Measurements from ENCODE around the gene SLC52A3. TPM values are rescaled to one million over a fixed set of nuclear protein-coding genes. Genes with fewer than 3 reads are reported as not detected.
"Not testable (repeated sequence)": the region's sequence is repeated elsewhere in the genome, so short reads cannot be mapped to it uniquely, and the experiment has no call there.

SLC52A3 gene
- total and polyA plus RNA-seq, 2 of the 13 experiments (the other 11 are each of a cell fraction or from before 2014, with no cell fraction given): 0.03 TPM; not detected in 1

GRCh38 chr20:724797-725196, 43.5 kb downstream of the SLC52A3 start:
- BruUV-seq (replicated peaks); H3K9me3 ChIP-seq (ENCODE audit: low read length); H3K9ac ChIP-seq (ENCODE audit: insufficient read depth, low read depth, low read length); in situ Hi-C loops (cut with HindIII; ENCODE audit: extremely low pct_ligation_motif_present, low pct_unique_long_range_greater_than_20kb); H3K4me3 ChIP-seq (replicated peaks in 1 of 3; ENCODE audit: insufficient read depth in 1 of 3, low read depth in 2 of 3, low read length in 3 of 3); H3K36me3 ChIP-seq (replicated peaks in 1 of 2; ENCODE audit: control insufficient read depth in 1 of 2, insufficient read depth in 2 of 2, low read length in 2 of 2); intact Hi-C loops (cut with micrococcal nuclease; ENCODE audit: unreplicated experiment); DNase-seq (ENCODE audit: low spot score); H2AFZ ChIP-seq (ENCODE audit: low read length); H3K4me1 ChIP-seq (ENCODE audit: insufficient read depth, low read length); H3K27ac ChIP-seq (ENCODE audit: extremely low read length, insufficient read depth, low read length); FAIRE-seq; ATAC-seq; POLR2A ChIA-PET; H4K20me1 ChIP-seq (ENCODE audit: insufficient read depth, low read length); H3K79me2 ChIP-seq (ENCODE audit: insufficient read depth, low read length); CTCF ChIA-PET (ENCODE audit: low intra/inter-chr PET ratio, low total read pairs); H3K4me2 ChIP-seq (ENCODE audit: low read depth, low read length): not testable (repeated sequence)
- TF ChIP-seq ZNF629 (CRISPR knock-in tag; conservative IDR thresholded peaks at IDR 0.05): peak; percentile 91
- TF ChIP-seq ZMYM3 (CRISPR knock-in tag; IDR thresholded peaks at IDR 0.05): peak; percentile 53; the same call in 1 of the 2 replicates
- peak; percentile 58; the same call in 1 of the 2 replicates for TF ChIP-seq ZNF768 (CRISPR knock-in tag; IDR thresholded peaks at IDR 0.05)
- peaks cover 13 to 83% of the 10 kb centered on the region in 2 experiments; a peak in 4 of 5 replicates for H3K27me3 ChIP-seq (ENCODE audit: control insufficient read depth in 1 of 2, insufficient read depth in 2 of 2, low read length in 2 of 2)
- WGBS (ENCODE audit: low lambda C conversion rate): 18% methylated on average over 7 of the region's 7 CpGs

DNA sequence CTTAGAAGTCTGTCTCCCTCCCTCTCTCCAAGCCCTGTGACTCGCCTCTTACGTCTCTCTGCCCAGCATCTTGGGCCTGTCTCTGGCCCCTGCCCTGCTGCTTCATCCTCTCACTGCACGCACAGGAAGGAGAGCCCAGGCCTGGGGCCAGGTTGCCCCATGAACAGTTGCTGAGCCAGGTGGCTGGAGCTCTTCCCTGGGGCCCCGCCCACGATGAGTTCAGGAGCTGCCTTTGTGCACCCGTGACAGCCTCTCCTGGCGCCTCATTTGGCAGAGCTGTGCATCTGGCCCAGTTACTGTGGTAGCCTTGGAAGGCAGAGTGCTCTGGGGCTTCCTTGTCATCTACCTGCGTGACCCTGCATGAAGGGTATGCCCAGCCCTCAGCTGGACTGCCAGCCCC, 44.5 kb downstream of the SLC52A3 start:
- no TSS peak for BruUV-seq (replicated peaks)
- no peaks in the 10 kb centered on the region for H3K79me2 ChIP-seq (ENCODE audit: insufficient read depth, low read length)
- no peak overlapping the region for H3K27ac ChIP-seq (ENCODE audit: extremely low read length, insufficient read depth, low read length)
- no peak overlapping the region for H3K9ac ChIP-seq (ENCODE audit: insufficient read depth, low read depth, low read length)
- DNase-seq (ENCODE audit: low spot score) (no peak), FAIRE-seq (no peak), ATAC-seq (no peak)
- H3K4me1 ChIP-seq (ENCODE audit: insufficient read depth, low read length): peaks cover 4% of the 10 kb centered on the region; the same call in 1 of the 2 replicates
- no peak overlapping the region for H2AFZ ChIP-seq (ENCODE audit: low read length)
- H3K36me3 ChIP-seq (replicated peaks in 1 of 2; ENCODE audit: control insufficient read depth in 1 of 2, insufficient read depth in 2 of 2, low read length in 2 of 2): no peaks in the 10 kb centered on the region
- in situ Hi-C loops (cut with HindIII; ENCODE audit: extremely low pct_ligation_motif_present, low pct_unique_long_range_greater_than_20kb): no loop called here
- intact Hi-C loops (cut with micrococcal nuclease; ENCODE audit: unreplicated experiment): no loop called here
- H3K4me2 ChIP-seq (ENCODE audit: low read depth, low read length): no peak overlapping the region
- H4K20me1 ChIP-seq (ENCODE audit: insufficient read depth, low read length): no peaks in the 10 kb centered on the region; the same call in 1 of the 2 replicates
- peaks cover 14 to 85% of the 10 kb centered on the region in 2 experiments; a peak in 4 of 5 replicates for H3K27me3 ChIP-seq (ENCODE audit: control insufficient read depth in 1 of 2, insufficient read depth in 2 of 2, low read length in 2 of 2)
- no peak overlapping the region for H3K4me3 ChIP-seq (replicated peaks in 1 of 3; ENCODE audit: insufficient read depth in 1 of 3, low read depth in 2 of 3, low read length in 3 of 3)
- ChIA-PET CTCF (ENCODE audit: low intra/inter-chr PET ratio, low total read pairs) (no interaction called here), POLR2A (no interaction called here)
- 13% methylated on average over 8 of the region's 8 CpGs for WGBS (ENCODE audit: low lambda C conversion rate)
- H3K9me3 ChIP-seq (ENCODE audit: low read length): no peaks in the 10 kb centered on the region
- TF ChIP-seq IRF2 (CRISPR knock-in tag; IDR thresholded peaks at IDR 0.05) (no peak), ZNF333 (CRISPR knock-in tag; IDR thresholded peaks at IDR 0.05; ENCODE audit: borderline replicate concordance) (no peak), MED1 (CRISPR knock-in tag; IDR thresholded peaks at IDR 0.05) (no peak), ZNF280D (CRISPR knock-in tag; IDR thresholded peaks at IDR 0.05) (no peak), NKX3-1 (CRISPR knock-in tag; IDR thresholded peaks at IDR 0.05) (no peak), MEIS1 (CRISPR knock-in tag; IDR thresholded peaks at IDR 0.05; ENCODE audit: borderline replicate concordance) (no peak), KLF12 (CRISPR knock-in tag; IDR thresholded peaks at IDR 0.05; ENCODE audit: borderline replicate concordance) (no peak), GTF3A (CRISPR knock-in tag; conservative IDR thresholded peaks at IDR 0.05) (no peak), FOSL1 (CRISPR knock-in tag; IDR thresholded peaks at IDR 0.05; ENCODE audit: borderline replicate concordance) (no peak), ELK4 (CRISPR knock-in tag; IDR thresholded peaks at IDR 0.05; ENCODE audit: borderline replicate concordance) (no peak), SKI (IDR thresholded peaks at IDR 0.05; ENCODE audit: partially characterized antibody) (no peak), BCL6 (CRISPR knock-in tag; IDR thresholded peaks at IDR 0.05) (no peak), NR1H2 (CRISPR knock-in tag; IDR thresholded peaks at IDR 0.05; ENCODE audit: borderline replicate concordance, low read depth) (no peak), ZFY (CRISPR knock-in tag; IDR thresholded peaks at IDR 0.05) (no peak)
